BE2C (cell line): ENCODE data around the gene ZNF827. TPM values are rescaled to one million over a fixed set of nuclear protein-coding genes. Genes with fewer than 3 reads are reported as not detected.

Experiments
- DNase-seq: peaks from one replicate; pipeline ENCODE4 v3.0.0-alpha.2; 2020
- H3K27me3 ChIP-seq: fragments of 250-450 bp; sonication (Bioruptor Pico); 2 replicates; pipeline ENCODE4 v1.5.1; 2020; ENCODE audit warnings: mild to moderate bottlenecking
- H3K36me3 ChIP-seq: fragments of 250-450 bp; sonication (Bioruptor Pico); 2 replicates; pipeline ENCODE4 v1.5.1; 2020; ENCODE audit warnings: mild to moderate bottlenecking
- H3K4me1 ChIP-seq: fragments of 250-450 bp; sonication (Bioruptor Pico); 2 replicates; pipeline ENCODE4 v1.5.1; 2020
- H3K4me3 ChIP-seq: 2 replicates; pipeline ENCODE4 v1.5.1; 2011; ENCODE audit warnings: low read depth, low read length
- H3K9me3 ChIP-seq: fragments of 250-450 bp; sonication (Bioruptor Pico); 2 replicates; pipeline ENCODE4 v1.5.1; 2020
- polyA plus RNA-seq: library from polyadenylated mRNA; unstranded; fragments of >200 nt; gene quantifications from one replicate; pipeline ENCODE4 v1.2.1, GENCODE V29; 2012; ENCODE audit warnings: low read depth, missing spikeins; ENCODE audit not compliant: insufficient read length, insufficient read depth
- TF ChIP-seq, protein P1 (sequence below): IDR thresholded peaks from 2 replicates; pipeline ENCODE4 v1.5.1; 2012; ENCODE audit warnings: mild to moderate bottlenecking, low read depth, low read length

ZNF827 gene
- 19.6 TPM for polyA plus RNA-seq

- H3K9me3 ChIP-seq: no peaks in the 10 kb centered on the region
- TF ChIP-seq, protein P1, sequence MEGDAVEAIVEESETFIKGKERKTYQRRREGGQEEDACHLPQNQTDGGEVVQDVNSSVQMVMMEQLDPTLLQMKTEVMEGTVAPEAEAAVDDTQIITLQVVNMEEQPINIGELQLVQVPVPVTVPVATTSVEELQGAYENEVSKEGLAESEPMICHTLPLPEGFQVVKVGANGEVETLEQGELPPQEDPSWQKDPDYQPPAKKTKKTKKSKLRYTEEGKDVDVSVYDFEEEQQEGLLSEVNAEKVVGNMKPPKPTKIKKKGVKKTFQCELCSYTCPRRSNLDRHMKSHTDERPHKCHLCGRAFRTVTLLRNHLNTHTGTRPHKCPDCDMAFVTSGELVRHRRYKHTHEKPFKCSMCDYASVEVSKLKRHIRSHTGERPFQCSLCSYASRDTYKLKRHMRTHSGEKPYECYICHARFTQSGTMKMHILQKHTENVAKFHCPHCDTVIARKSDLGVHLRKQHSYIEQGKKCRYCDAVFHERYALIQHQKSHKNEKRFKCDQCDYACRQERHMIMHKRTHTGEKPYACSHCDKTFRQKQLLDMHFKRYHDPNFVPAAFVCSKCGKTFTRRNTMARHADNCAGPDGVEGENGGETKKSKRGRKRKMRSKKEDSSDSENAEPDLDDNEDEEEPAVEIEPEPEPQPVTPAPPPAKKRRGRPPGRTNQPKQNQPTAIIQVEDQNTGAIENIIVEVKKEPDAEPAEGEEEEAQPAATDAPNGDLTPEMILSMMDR: no peak
- peaks cover 13% of the 10 kb centered on the region for H3K4me1 ChIP-seq
- H3K4me3 ChIP-seq: peak within 1 kb of the TSS; percentile 96
- no peaks in the 10 kb centered on the region for H3K27me3 ChIP-seq
- DNase-seq: peak; percentile 58
- H3K36me3 ChIP-seq: no peaks in the 10 kb centered on the region
Observed at GRCh38 chr4:145938618-145939440, at the start of gene ZNF827. ZNF827 (minus strand) TSS chr4:145938823; CDS start chr4:145938407, 416 bp downstream.

GRCh38 chr4:145984563-145984962 is 45.9 kb upstream of the ZNF827 start:
- TF ChIP-seq, protein P1: no peak
- no peaks in the 10 kb centered on the region for H3K9me3 ChIP-seq
- peaks cover 9% of the 10 kb centered on the region; the same call in 1 of the 2 replicates for H3K27me3 ChIP-seq
- no peaks in the 10 kb centered on the region for H3K4me1 ChIP-seq
- H3K4me3 ChIP-seq: no peak overlapping the region
- no peaks in the 10 kb centered on the region for H3K36me3 ChIP-seq
- no peak for DNase-seq

DNA sequence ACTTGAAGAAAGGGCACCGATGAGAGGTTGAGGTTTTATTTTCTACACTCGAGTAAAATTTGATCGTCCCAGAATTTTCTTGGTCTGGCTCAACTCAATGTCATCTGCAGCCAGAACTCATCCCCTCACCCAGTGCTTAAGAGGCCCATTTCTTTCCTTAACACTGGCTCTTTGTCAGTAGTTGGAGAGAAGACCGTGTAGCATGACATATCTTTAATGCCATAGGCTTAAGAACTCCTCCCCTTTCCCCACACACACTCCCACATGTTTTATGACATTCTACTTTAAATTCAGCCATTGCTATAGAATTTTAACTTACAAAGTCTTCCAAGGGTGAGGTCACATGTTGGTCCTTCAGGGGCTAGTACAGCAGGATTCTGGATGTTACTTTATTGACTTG is 44.2 kb upstream of the ZNF827 start:
- peaks cover 9% of the 10 kb centered on the region; the same call in 1 of the 2 replicates for H3K27me3 ChIP-seq
- H3K9me3 ChIP-seq: no peaks in the 10 kb centered on the region
- TF ChIP-seq, protein P1: no peak
- DNase-seq: no peak
- no peak overlapping the region for H3K4me3 ChIP-seq
- H3K4me1 ChIP-seq: no peaks in the 10 kb centered on the region
- no peaks in the 10 kb centered on the region for H3K36me3 ChIP-seq

DNA sequence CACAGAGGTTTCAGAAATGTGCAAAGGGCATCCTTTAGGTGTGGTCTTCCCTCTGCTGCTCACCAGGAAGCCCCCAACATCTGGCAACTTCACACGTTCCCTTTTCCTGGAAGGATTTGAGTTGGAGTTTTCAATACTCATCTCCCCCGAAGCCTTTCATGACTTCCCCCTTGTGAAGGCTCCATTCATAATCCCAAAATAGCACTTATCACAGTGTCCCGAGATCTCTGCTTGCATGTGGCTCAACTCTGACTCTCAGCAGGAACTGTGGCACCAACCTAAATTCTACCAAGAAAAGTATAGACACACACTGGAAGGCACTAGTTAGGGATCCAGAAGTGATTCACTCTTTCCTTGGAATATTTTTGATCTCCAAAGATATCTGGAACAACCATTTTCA is 40.5 kb upstream of the ZNF827 start:
- Histone ChIP-seq H3K9me3 (no peaks in the 10 kb centered on the region; the same call in 1 of the 2 replicates), H3K4me1 (no peaks in the 10 kb centered on the region), H3K4me3 (no peak overlapping the region), H3K27me3 (peaks cover 12% of the 10 kb centered on the region; the same call in 1 of the 2 replicates), H3K36me3 (no peaks in the 10 kb centered on the region)
- no peak for DNase-seq
- TF ChIP-seq, protein P1: no peak

GRCh38 chr4:145976680-145977079 is 38.1 kb upstream of the ZNF827 start:
- no peak for DNase-seq
- H3K4me3 ChIP-seq: no peak overlapping the region
- no peaks in the 10 kb centered on the region for H3K36me3 ChIP-seq
- no peaks in the 10 kb centered on the region for H3K4me1 ChIP-seq
- TF ChIP-seq, protein P1: no peak
- H3K9me3 ChIP-seq: no peaks in the 10 kb centered on the region; the same call in 1 of the 2 replicates
- peaks cover 17% of the 10 kb centered on the region; the same call in 1 of the 2 replicates for H3K27me3 ChIP-seq

DNA sequence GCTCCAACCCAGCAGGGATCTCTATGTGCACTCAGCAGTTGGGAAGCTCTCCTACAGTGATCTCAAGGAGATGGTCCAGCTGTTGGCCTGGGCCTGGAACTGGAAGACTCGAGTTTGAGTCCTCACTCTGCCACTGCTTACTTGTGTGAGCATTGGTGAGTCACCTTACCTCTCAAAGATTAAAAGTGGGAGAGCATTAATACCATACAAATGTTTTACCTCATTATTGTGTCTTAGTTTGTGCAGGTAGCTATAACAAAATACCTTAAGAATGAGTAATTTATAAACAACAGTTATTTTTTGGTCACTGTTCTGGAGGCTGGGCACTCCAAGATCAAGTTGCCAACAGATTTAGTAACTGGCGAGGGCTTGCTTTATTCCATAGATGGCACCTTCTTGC is 21.4 kb upstream of the ZNF827 start:
- TF ChIP-seq, protein P1: no peak

More for the DNA sequence above, 21.4 kb upstream of the ZNF827 start:
- H3K9me3 ChIP-seq: no peaks in the 10 kb centered on the region
- no peaks in the 10 kb centered on the region for H3K27me3 ChIP-seq
- H3K4me3 ChIP-seq: no peak overlapping the region
- no peaks in the 10 kb centered on the region for H3K36me3 ChIP-seq
- DNase-seq: no peak
- no peaks in the 10 kb centered on the region for H3K4me1 ChIP-seq
